Kidney (tissue), 14 donors: Measurements from ENCODE around the gene FIP1L1. TPM values are rescaled to one million over a fixed set of nuclear protein-coding genes. Genes with fewer than 3 reads are reported as not detected.
A peak's percentile ranks its signal among the peaks of the same experiment; 100 is the strongest.

Experiments used
- DNase-seq, 5 donors: peaks; one replicate each; pipeline ENCODE4 v3.0.0-alpha.2; 2013 to 2020
- FAIRE-seq: peaks from 2 replicates; lab custom pipeline; 2012; peaks lifted over from hg19 to GRCh38; lab: Jason Lieb, UNC
- H3K27ac ChIP-seq, 2 donors: one replicate each; pipeline ENCODE4 v1.7.0; 2013; ENCODE audit warnings: low read depth in 2 of 2, low read length in 2 of 2, inconsistent platforms in 1 of 2
- H3K27me3 ChIP-seq: one replicate; pipeline ENCODE4 v1.7.1; 2013; ENCODE audit warnings: low read length, inconsistent platforms; ENCODE audit not compliant: control insufficient read depth, insufficient read depth
- H3K36me3 ChIP-seq, 3 donors: one replicate each; pipeline versions ENCODE4 v1.7.0 to v1.7.1; 2013; ENCODE audit warnings: low read length in 3 of 3, control low read depth in 1 of 3, inconsistent platforms in 1 of 3; ENCODE audit not compliant: insufficient read depth in 3 of 3, control insufficient read depth in 2 of 3
- H3K4me1 ChIP-seq, 3 donors: one replicate each; pipeline versions ENCODE4 v1.7.0 to v1.7.1; 2013; ENCODE audit warnings: low read length in 3 of 3, inconsistent platforms in 1 of 3, low read depth in 1 of 3; ENCODE audit not compliant: control insufficient read depth in 2 of 3, insufficient read depth in 2 of 3
- H3K4me3 ChIP-seq, 3 donors: one replicate each; pipeline versions ENCODE4 v1.7.0 to v1.8.1; 2013; ENCODE audit warnings: low read length in 3 of 3, control low read depth in 1 of 3, inconsistent platforms in 1 of 3
- H3K9ac ChIP-seq, 3 donors: one replicate each; pipeline versions ENCODE4 v1.7.0 to v1.7.1; 2013; ENCODE audit warnings: low read length in 3 of 3, control low read depth in 1 of 3, inconsistent platforms in 1 of 3
- H3K9me3 ChIP-seq, 3 donors: one replicate each; pipeline versions ENCODE4 v1.7.0 to v1.7.1; 2013; ENCODE audit warnings: low read length in 3 of 3, control low read depth in 1 of 3, inconsistent platforms in 1 of 3; ENCODE audit not compliant: control insufficient read depth in 2 of 3, insufficient read depth in 1 of 3
- CTCF ChIP-seq: IDR thresholded peaks from 3 replicates; pipeline ENCODE4 v1.5.1; 2012; ENCODE audit warnings: mild to moderate bottlenecking, moderate library complexity, borderline replicate concordance; ENCODE audit not compliant: insufficient read depth; ENCODE audit errors: extremely low read depth
- intact Hi-C: fragments of 100-400 bp; cut with DNase I; formaldehyde crosslinking; loops from one replicate; pipeline ENCODE4 v1.11.1; 2022
- polyA plus RNA-seq: library from polyadenylated mRNA; stranded (reverse); fragments of 350-450 nt; fragmentation: Illumina TruSeq; extraction: RNeasy Lipid Tissue Mini Kit (QIAGEN cat#74804); gene quantifications from one replicate; pipeline ENCODE4 v1.2.3, GENCODE V29; 2014; ENCODE audit warnings: low read depth, low replicate concordance; ENCODE audit not compliant: insufficient read depth
- total RNA-seq: library from RNA; stranded (reverse); fragmentation: NEBNext Ultra II Directional; extraction: Animal tissue kit (Norgen Biotek cat#: 25700); gene quantifications from one replicate; pipeline ENCODE4 v1.2.1, GENCODE V29; 2021
- donor health status: control.
- donor health status: control.
- donor health status: control.
- donor health status: control.
- donor health status: control.
- donor health status: DM: yes; HTN: yes; CAD: no.
- donor health status: Normal renal cell carcinoma (clear cell type).

FIP1L1 gene
- total and polyA plus RNA-seq, 2 donors from 2014 or later, result 25.5 to 48.0 TPM

GRCh38 chr4:53427366-53427765 lies 49.9 kb downstream of the FIP1L1 start:
- H3K9ac ChIP-seq, result no peak overlapping the region
- H3K4me1 ChIP-seq, result no peaks in the 10 kb centered on the region
- no peak overlapping the region for H3K4me3 ChIP-seq
- H3K27me3 ChIP-seq, result no peaks in the 10 kb centered on the region
- H3K27ac ChIP-seq, result no peak overlapping the region
- FAIRE-seq (peak; percentile 73), DNase-seq (no peak)
- intact Hi-C loops, result no loop called here
- no peak for TF ChIP-seq CTCF
- H3K9me3 ChIP-seq, result no peaks in the 10 kb centered on the region
- H3K36me3 ChIP-seq, result peaks cover 4 to 15% (median 6%) of the 10 kb centered on the region in 3 donors

- Histone ChIP-seq H3K9ac (no peak overlapping the region), H3K9me3 (no peaks in the 10 kb centered on the region), H3K27me3 (no peaks in the 10 kb centered on the region), H3K4me3 (no peak overlapping the region), H3K4me1 (no peaks in the 10 kb centered on the region), H3K27ac (no peak overlapping the region), H3K36me3 (peaks cover 4 to 16% (median 6%) of the 10 kb centered on the region in 3 donors)
- FAIRE-seq, result no peak
- DNase-seq, result no peak
- TF ChIP-seq CTCF, result no peak
- intact Hi-C loops, result no loop called here
Measured at GRCh38 chr4:53431052-53431451, 53.6 kb downstream of the FIP1L1 start.

GRCh38 chr4:53432528-53433424 lies 55.3 kb downstream of the FIP1L1 start:
- TF ChIP-seq CTCF, result no peak
- H3K4me3 ChIP-seq, result no peak overlapping the region
- no peaks in the 10 kb centered on the region for H3K9me3 ChIP-seq
- FAIRE-seq (no peak), DNase-seq (no peak)
- intact Hi-C loops, result no loop called here
- H3K9ac ChIP-seq, result no peak overlapping the region
- H3K36me3 ChIP-seq, result peaks cover 4 to 20% (median 6%) of the 10 kb centered on the region in 3 donors
- no peaks in the 10 kb centered on the region for H3K4me1 ChIP-seq
- no peak overlapping the region for H3K27ac ChIP-seq
- no peaks in the 10 kb centered on the region for H3K27me3 ChIP-seq
